Right lobe of liver (tissue), 6 donors: ENCODE data around the gene TAF4B. TPM values are rescaled to one million over a fixed set of nuclear protein-coding genes. Genes with fewer than 3 reads are reported as not detected.
A peak's percentile ranks its signal among the peaks of the same experiment; 100 is the strongest.

Experiments used
- ATAC-seq, 4 donors: fragments of 200-7000 bp; cut with Tn5 transposase; one replicate each; pipeline ENCODE4 v1.9.1; 2020; ENCODE audit warnings: mild to moderate bottlenecking in 4 of 4, moderate library complexity in 4 of 4
- DNase-seq, 3 donors: peaks; one replicate each; pipeline ENCODE4 v3.0.0-alpha.2; 2020
- H3K27ac ChIP-seq, 3 donors: fragments of 200-600 bp; one replicate each; pipeline ENCODE4 v1.8.0; 2022
- H3K27me3 ChIP-seq, 2 donors: fragments of 200-600 bp; one replicate each; pipeline ENCODE4 v1.8.0; 2022
- H3K36me3 ChIP-seq, 4 donors: fragments of 200-600 bp; sonication (generic) in 1 of 4; one replicate each; pipeline versions ENCODE4 v1.5.1 to v1.8.0; 2017 to 2022; ENCODE audit warnings: control low read depth in 1 of 4
- H3K4me1 ChIP-seq, 4 donors: fragments of 200-600 bp; sonication (generic) in 1 of 4; one replicate each; pipeline versions ENCODE4 v1.5.1 to v1.8.0; 2017 to 2022; ENCODE audit warnings: control low read depth in 1 of 4
- H3K4me3 ChIP-seq, 3 donors: fragments of 200-600 bp; one replicate each; pipeline ENCODE4 v1.8.0; 2022
- H3K9me3 ChIP-seq, 4 donors: fragments of 200-600 bp; sonication (generic) in 1 of 4; one replicate each; pipeline versions ENCODE4 v1.5.1 to v1.8.0; 2017 to 2022; ENCODE audit warnings: control low read depth in 1 of 4
- CTCF ChIP-seq, 4 donors: fragments of 200-600 bp in 3 of 4; fragments of 450-650 bp in 1 of 4; IDR thresholded peaks; one replicate each; pipeline versions ENCODE4 v1.5.1 to v1.8.0; 2016 to 2022; ENCODE audit warnings: antibody characterized with exemption in 4 of 4, mild to moderate bottlenecking in 2 of 4
- POLR2A ChIP-seq: fragments of 450-650 bp; IDR thresholded peaks from one replicate; pipeline ENCODE4 v1.6.1; 2017; ENCODE audit warnings: antibody characterized with exemption, mild to moderate bottlenecking
- WGBS: methylation state at CpG from one replicate; pipeline ENCODE4 v1.1.6; 2018; ENCODE audit warnings: low coverage, low lambda C conversion rate; ENCODE audit not compliant: insufficient coverage; ENCODE audit errors: missing lambda C conversion rate; 5-methylcytosine and 5-hydroxymethylcytosine counted together
- intact Hi-C, 2 donors: fragments of 100-400 bp; cut with DNase I; formaldehyde crosslinking; loops; one replicate each; pipeline versions ENCODE4 v1.11.2 to v1.14.1; 2022
- total RNA-seq, 6 experiments: library from RNA; depleted of rRNA in 2 of 6; stranded (reverse); fragments of >200 nt in 2 of 6; fragmentation: NEBNext Ultra II Directional in 3 of 6; extraction: Animal tissue kit (Norgen Biotek cat#: 25700) in 3 of 6; gene quantifications; one replicate each; pipeline versions ENCODE4 v1.1.0 to v1.2.4, GENCODE V29; 2016 to 2023
- donor health status: DM: no; HTN: yes; CAD: no.
- donor health status: DM: no; HTN: no; CAD: no.
- donor health status: DM: no; HTN: no; CAD: no.
- donor health status: DM: no; HTN: yes; CAD: no.
- donor health status: DM: no; HTN: yes; CAD: no.

Gene TAF4B
- total RNA-seq, 6 experiments from 2014 or later = 0.09 to 0.44 (median 0.31) TPM

GRCh38 chr18:26421503-26421902, 195.3 kb downstream of the TAF4B start:
- Histone ChIP-seq H3K4me1 (no peaks in the 10 kb centered on the region), H3K36me3 (no peaks in the 10 kb centered on the region), H3K27me3 (no peaks in the 10 kb centered on the region), H3K9me3 (no peaks in the 10 kb centered on the region), H3K27ac (no peak overlapping the region), H3K4me3 (no peak overlapping the region)
- intact Hi-C loops = no loop called here
- WGBS = no CpG with 5 or more reads among the region's 6 CpGs
- no peak for TF ChIP-seq POLR2A
- TF ChIP-seq CTCF (IDR thresholded peaks at IDR 0.05) = no peak
- DNase-seq (peak in 1 of 3 donors; percentile 22), ATAC-seq (no peak)

GRCh38 chr18:26421931-26422330, 195.7 kb downstream of the TAF4B start:
- Histone ChIP-seq H3K27ac (no peak overlapping the region), H3K4me1 (no peaks in the 10 kb centered on the region), H3K4me3 (no peak overlapping the region), H3K36me3 (no peaks in the 10 kb centered on the region), H3K27me3 (no peaks in the 10 kb centered on the region), H3K9me3 (no peaks in the 10 kb centered on the region)
- TF ChIP-seq POLR2A = no peak
- no peak for TF ChIP-seq CTCF (IDR thresholded peaks at IDR 0.05)
- no peak for ATAC-seq
- intact Hi-C loops = no loop called here
- peak in 1 of 3 donors; percentile 8 for DNase-seq
- WGBS = 25% methylated on average over 1 of the region's 9 CpGs

- no peak overlapping the region for H3K27ac ChIP-seq
- H3K4me1 ChIP-seq = no peaks in the 10 kb centered on the region
- H3K4me3 ChIP-seq = no peak overlapping the region
- H3K9me3 ChIP-seq = no peaks in the 10 kb centered on the region
- ATAC-seq (no peak), DNase-seq (peak in 1 of 3 donors; percentile 31)
- no peaks in the 10 kb centered on the region for H3K36me3 ChIP-seq
- no peaks in the 10 kb centered on the region for H3K27me3 ChIP-seq
- TF ChIP-seq CTCF (IDR thresholded peaks at IDR 0.05) = no peak
- TF ChIP-seq POLR2A = no peak
- intact Hi-C loops = no loop called here
- WGBS = 64% methylated on average over 4 of the region's 6 CpGs
Measured at GRCh38 chr18:26422472-26423162, 196.4 kb downstream of the TAF4B start.

- no peaks in the 10 kb centered on the region for H3K9me3 ChIP-seq
- no peak overlapping the region for H3K4me3 ChIP-seq
- ATAC-seq (no peak), DNase-seq (peak in 1 of 3 donors; percentile 25)
- 64% methylated on average over 3 of the region's 4 CpGs for WGBS
- no peaks in the 10 kb centered on the region for H3K27me3 ChIP-seq
- TF ChIP-seq POLR2A (no peak), CTCF (IDR thresholded peaks at IDR 0.05) (no peak)
- intact Hi-C loops = no loop called here
- H3K4me1 ChIP-seq = no peaks in the 10 kb centered on the region
- no peaks in the 10 kb centered on the region for H3K36me3 ChIP-seq
- H3K27ac ChIP-seq = no peak overlapping the region
Measured at GRCh38 chr18:26424428-26425147, 198.3 kb downstream of the TAF4B start.
